ENCODE results near the gene FNIP1.

GRCh38 chr5:131659841-131660240 is 137.0 kb downstream of the FNIP1 start:
- no peak for TF ChIP-seq POLR2A (IDR thresholded peaks at IDR 0.05)
- TF ChIP-seq EP300 (IDR thresholded peaks at IDR 0.05), result no peak

Measured in tibial nerve (tissue), 3 donors.